ENCODE data around the gene UBE2D1. TPM values are rescaled to one million over a fixed set of nuclear protein-coding genes. Genes with fewer than 3 reads are reported as not detected.

The UBE2D1 gene
- total RNA-seq, 3 donors from 2014 or later (not counting 1 experiment from before 2014, with no cell fraction given) = 14.0 to 14.5 (median 14.4) TPM

- Histone ChIP-seq H3K27me3 (ENCODE audit: control insufficient read depth, insufficient read depth, low read length) (no peaks in the 10 kb centered on the region), H3K4me1 (ENCODE audit: control insufficient read depth, insufficient read depth, low read length) (peaks cover 15% of the 10 kb centered on the region), H3K9me3 (ENCODE audit: control insufficient read depth, insufficient read depth, low read length) (no peaks in the 10 kb centered on the region), H3K27ac (ENCODE audit: low read length) (peak overlapping the region; percentile 84), H3K4me3 (ENCODE audit: low read length) (peak overlapping the region; percentile 96), H3K36me3 (ENCODE audit: control insufficient read depth, insufficient read depth, low read length) (peaks cover 12% of the 10 kb centered on the region)
- ATAC-seq = peak; percentile 3 to 42 (median 37)
- Mint-ChIP-seq H3K27ac (peak overlapping the region; percentile 88 to 94), H3K4me1 (peaks cover 35 to 42% of the 10 kb centered on the region in 2 donors), H3K9me3 (no peaks in the 10 kb centered on the region), H3K4me3 (peak overlapping the region; percentile 94), H3K36me3 (no peaks in the 10 kb centered on the region), H3K27me3 (ENCODE audit: low read depth in 2 of 2) (peaks cover 0 to 4% of the 10 kb centered on the region in 2 donors)
- intact Hi-C loops (cut with micrococcal nuclease) = loop anchor here (2.0 to 10.0 kb wide), 2 partner anchors 49 to 209 kb away; partner anchors contain the start of gene UBE2D1
- 21% methylated on average over 2 of the region's 3 CpGs for WGBS (ENCODE audit: insufficient coverage)
- no peak for TF ChIP-seq CTCF (IDR thresholded peaks at IDR 0.05)
- DNase-seq = peak in 1 of 2 donors; percentile 75
Observed at GRCh38 chr10:58384095-58384494, 49.3 kb downstream of the UBE2D1 start.

GRCh38 chr10:58384544-58384998 is 49.8 kb downstream of the UBE2D1 start:
- H3K4me1 ChIP-seq (ENCODE audit: control insufficient read depth, insufficient read depth, low read length) = peaks cover 15% of the 10 kb centered on the region
- H3K9me3 ChIP-seq (ENCODE audit: control insufficient read depth, insufficient read depth, low read length) = no peaks in the 10 kb centered on the region
- Mint-ChIP-seq H3K27ac (peak overlapping the region; percentile 88 to 94), H3K27me3 (ENCODE audit: low read depth in 2 of 2) (peaks cover 0 to 4% of the 10 kb centered on the region in 2 donors), H3K4me3 (peak overlapping the region; percentile 94), H3K36me3 (no peaks in the 10 kb centered on the region), H3K4me1 (peaks cover 39 to 44% of the 10 kb centered on the region in 2 donors), H3K9me3 (no peaks in the 10 kb centered on the region)
- DNase-seq (no peak), ATAC-seq (peak in 2 of 3 donors; percentile 0 to 2)
- peak overlapping the region; percentile 84 for H3K27ac ChIP-seq (ENCODE audit: low read length)
- TF ChIP-seq CTCF (IDR thresholded peaks at IDR 0.05) = no peak
- H3K4me3 ChIP-seq (ENCODE audit: low read length) = peak overlapping the region; percentile 96
- intact Hi-C loops (cut with micrococcal nuclease) = loop anchor here (2.0 to 10.0 kb wide), 2 partner anchors 50 to 210 kb away; partner anchors contain the start of gene UBE2D1
- H3K27me3 ChIP-seq (ENCODE audit: control insufficient read depth, insufficient read depth, low read length) = no peaks in the 10 kb centered on the region
- WGBS (ENCODE audit: insufficient coverage) = under 1% methylated on average over 12 of the region's 12 CpGs
- peaks cover 16% of the 10 kb centered on the region for H3K36me3 ChIP-seq (ENCODE audit: control insufficient read depth, insufficient read depth, low read length)

- Mint-ChIP-seq H3K27me3 (ENCODE audit: low read depth in 2 of 2) (peaks cover 0 to 4% of the 10 kb centered on the region in 2 donors), H3K36me3 (no peaks in the 10 kb centered on the region), H3K27ac (peak within 1 kb of the TSS; percentile 88 to 94), H3K4me3 (peak within 1 kb of the TSS; percentile 94), H3K9me3 (no peaks in the 10 kb centered on the region), H3K4me1 (peaks cover 45 to 50% of the 10 kb centered on the region in 2 donors)
- Histone ChIP-seq H3K4me1 (ENCODE audit: control insufficient read depth, insufficient read depth, low read length) (peaks cover 15% of the 10 kb centered on the region), H3K27ac (ENCODE audit: low read length) (peak within 1 kb of the TSS; percentile 84), H3K36me3 (ENCODE audit: control insufficient read depth, insufficient read depth, low read length) (peaks cover 22% of the 10 kb centered on the region), H3K9me3 (ENCODE audit: control insufficient read depth, insufficient read depth, low read length) (no peaks in the 10 kb centered on the region), H3K4me3 (ENCODE audit: low read length) (peak within 1 kb of the TSS; percentile 96), H3K27me3 (ENCODE audit: control insufficient read depth, insufficient read depth, low read length) (no peaks in the 10 kb centered on the region)
- under 1% methylated on average over 65 of the region's 65 CpGs for WGBS (ENCODE audit: insufficient coverage)
- ATAC-seq (peak; percentile 89 to 95 (median 92)), DNase-seq (peak; percentile 94 to 95)
- intact Hi-C loops (cut with micrococcal nuclease) = loop anchor here (1.0 to 10.0 kb wide), 4 partner anchors 50 to 210 kb away; partner anchors contain the start of gene UBE2D1
- TF ChIP-seq CTCF (IDR thresholded peaks at IDR 0.05) = peak; percentile 65
Observed at GRCh38 chr10:58384999-58385783, 50.4 kb downstream of the UBE2D1 start, which contains the start of gene TFAM. TFAM (plus strand) TSS chr10:58385410; CDS start chr10:58385548, 138 bp downstream.
